Glutamatergic neuron (in vitro differentiated cells): Measurements from ENCODE around the gene NTNG1. TPM values are rescaled to one million over a fixed set of nuclear protein-coding genes. Genes with fewer than 3 reads are reported as not detected.

ENCODE experiments used
- DNase-seq: peaks from one replicate; pipeline ENCODE4 v3.0.0; 2022
- H3K27ac Mint-ChIP-seq: one replicate; pipeline ENCODE4 v1.8.0; 2020; ENCODE audit warnings: mild to moderate bottlenecking, mixed read lengths, inconsistent platforms; ENCODE audit not compliant: unreplicated experiment
- H3K27me3 Mint-ChIP-seq: one replicate; pipeline ENCODE4 v1.8.0; 2020; ENCODE audit warnings: mild to moderate bottlenecking, moderate library complexity, mixed read lengths, inconsistent platforms; ENCODE audit not compliant: unreplicated experiment
- H3K36me3 Mint-ChIP-seq: one replicate; pipeline ENCODE4 v1.8.0; 2020; ENCODE audit warnings: mild to moderate bottlenecking, mixed read lengths, inconsistent platforms; ENCODE audit not compliant: unreplicated experiment
- H3K4me1 Mint-ChIP-seq: one replicate; pipeline ENCODE4 v1.8.0; 2020; ENCODE audit warnings: mild to moderate bottlenecking, low read depth, mixed read lengths, inconsistent platforms; ENCODE audit not compliant: unreplicated experiment
- H3K4me3 Mint-ChIP-seq: one replicate; pipeline ENCODE4 v1.8.0; 2020; ENCODE audit warnings: mild to moderate bottlenecking, mixed read lengths, inconsistent platforms; ENCODE audit not compliant: unreplicated experiment
- H3K9me3 Mint-ChIP-seq: one replicate; pipeline ENCODE4 v1.8.0; 2020; ENCODE audit warnings: mild to moderate bottlenecking, moderate library complexity, mixed read lengths, inconsistent platforms; ENCODE audit not compliant: unreplicated experiment
- CTCF ChIP-seq: fragments of 200-600 bp; sonication (generic); IDR thresholded peaks from one replicate; pipeline ENCODE4 v1.5.0; 2021; ENCODE audit not compliant: partially characterized antibody, unreplicated experiment
- total RNA-seq: library from RNA; stranded (reverse); fragmentation: NEBNext Ultra II Directional; extraction: Animal tissue kit (Norgen Biotek cat#: 25700); gene quantifications from one replicate; pipeline ENCODE4 v1.2.1, GENCODE V29; 2021; ENCODE audit not compliant: unreplicated experiment

The NTNG1 gene
- total RNA-seq, 1 donor from 2014 or later: 3.2 TPM

GRCh38 chr1:107433635-107434360, 293.0 kb downstream of the NTNG1 start:
- TF ChIP-seq CTCF: no peak

GRCh38 chr1:107434361-107434693, 293.5 kb downstream of the NTNG1 start:
- Mint-ChIP-seq H3K36me3 (no peaks in the 10 kb centered on the region), H3K27ac (no peak overlapping the region), H3K27me3 (no peaks in the 10 kb centered on the region), H3K4me3 (no peak overlapping the region), H3K4me1 (peaks cover 14% of the 10 kb centered on the region), H3K9me3 (no peaks in the 10 kb centered on the region)
- no peak for DNase-seq
- no peak for TF ChIP-seq CTCF

More at GRCh38 chr1:107433635-107434360, 293.0 kb downstream of the NTNG1 start:
- no peak for DNase-seq
- no peaks in the 10 kb centered on the region for H3K27me3 Mint-ChIP-seq
- peaks cover 9% of the 10 kb centered on the region for H3K4me1 Mint-ChIP-seq
- H3K9me3 Mint-ChIP-seq: no peaks in the 10 kb centered on the region
- H3K27ac Mint-ChIP-seq: no peak overlapping the region
- no peaks in the 10 kb centered on the region for H3K36me3 Mint-ChIP-seq
- no peak overlapping the region for H3K4me3 Mint-ChIP-seq

- Mint-ChIP-seq H3K36me3 (no peaks in the 10 kb centered on the region), H3K27ac (no peak overlapping the region), H3K4me3 (no peak overlapping the region), H3K4me1 (peaks cover 10% of the 10 kb centered on the region), H3K9me3 (no peaks in the 10 kb centered on the region), H3K27me3 (no peaks in the 10 kb centered on the region)
- DNase-seq: no peak
- no peak for TF ChIP-seq CTCF
Observed at GRCh38 chr1:107436552-107437241, 295.9 kb downstream of the NTNG1 start.

GRCh38 chr1:107439567-107439966, 298.7 kb downstream of the NTNG1 start:
- no peaks in the 10 kb centered on the region for H3K36me3 Mint-ChIP-seq
- no peak for TF ChIP-seq CTCF
- H3K27ac Mint-ChIP-seq: peak overlapping the region; percentile 7
- no peak for DNase-seq
- H3K9me3 Mint-ChIP-seq: no peaks in the 10 kb centered on the region
- H3K27me3 Mint-ChIP-seq: no peaks in the 10 kb centered on the region
- H3K4me3 Mint-ChIP-seq: no peak overlapping the region
- peaks cover 10% of the 10 kb centered on the region for H3K4me1 Mint-ChIP-seq

GRCh38 chr1:107442551-107442950, 301.7 kb downstream of the NTNG1 start:
- Mint-ChIP-seq H3K36me3 (no peaks in the 10 kb centered on the region), H3K4me1 (peaks cover 16% of the 10 kb centered on the region), H3K4me3 (no peak overlapping the region), H3K27me3 (no peaks in the 10 kb centered on the region), H3K9me3 (no peaks in the 10 kb centered on the region), H3K27ac (no peak overlapping the region)
- no peak for TF ChIP-seq CTCF
- DNase-seq: no peak
